CD4-positive, alpha-beta T cell treated with Interleukin-10 for 1 hour (primary cell): ENCODE results near the gene BIN1.
A peak's percentile ranks its signal among the peaks of the same experiment; 100 is the strongest.

ENCODE experiments used
- DNase-seq: peaks from one replicate; pipeline ENCODE4 v3.0.0-alpha.2; 2020

BIN1 gene

GRCh38 chr2:127088706-127089105, 18.2 kb downstream of the BIN1 start:
- DNase-seq = no peak

- no peak for DNase-seq
Observed at GRCh38 chr2:127087791-127088495, 19.0 kb downstream of the BIN1 start.

GRCh38 chr2:127086990-127087790, 19.8 kb downstream of the BIN1 start:
- DNase-seq = no peak

- no peak for DNase-seq
Observed at GRCh38 chr2:127085317-127085681, 21.7 kb downstream of the BIN1 start.

- peak; percentile 54 for DNase-seq
Observed at GRCh38 chr2:127084611-127085316, 22.2 kb downstream of the BIN1 start.

GRCh38 chr2:127083819-127084503, 23.0 kb downstream of the BIN1 start:
- no peak for DNase-seq

GRCh38 chr2:127082974-127083373, 24.0 kb downstream of the BIN1 start:
- no peak for DNase-seq

- peak; percentile 82 for DNase-seq
Observed at GRCh38 chr2:127081826-127082633, 24.9 kb downstream of the BIN1 start.

- peak; percentile 47 for DNase-seq
Observed at GRCh38 chr2:127080938-127081755, 25.8 kb downstream of the BIN1 start.

GRCh38 chr2:127080226-127080937, 26.6 kb downstream of the BIN1 start:
- peak; percentile 65 for DNase-seq

GRCh38 chr2:127079358-127079920, 27.5 kb downstream of the BIN1 start:
- no peak for DNase-seq

GRCh38 chr2:127078666-127079270, 28.2 kb downstream of the BIN1 start:
- DNase-seq = no peak

GRCh38 chr2:127078028-127078427, 28.9 kb downstream of the BIN1 start:
- no peak for DNase-seq

GRCh38 chr2:127076924-127077323, 30.0 kb downstream of the BIN1 start:
- DNase-seq = no peak

- no peak for DNase-seq
Observed at GRCh38 chr2:127076290-127076689, 30.7 kb downstream of the BIN1 start.

GRCh38 chr2:127075821-127076220, 31.1 kb downstream of the BIN1 start:
- DNase-seq = no peak

- no peak for DNase-seq
Observed at GRCh38 chr2:127074936-127075335, 32.0 kb downstream of the BIN1 start.

- no peak for DNase-seq
Observed at GRCh38 chr2:127074358-127074757, 32.6 kb downstream of the BIN1 start.

GRCh38 chr2:127072970-127073369, 34.0 kb downstream of the BIN1 start:
- no peak for DNase-seq

- no peak for DNase-seq
Observed at GRCh38 chr2:127072396-127072795, 34.6 kb downstream of the BIN1 start.
